Activated CD4-positive, alpha-beta memory T cell treated with anti-CD3 and anti-CD28 coated beads, Interleukin-2, amount 10 ng/mL, durations not matched to agents 7 days and 5 days (primary cell): Measurements from ENCODE around the gene HUNK. TPM values are rescaled to one million over a fixed set of nuclear protein-coding genes. Genes with fewer than 3 reads are reported as not detected.
A peak's percentile ranks its signal among the peaks of the same experiment; 100 is the strongest.

Experiments used
- CTCF ChIA-PET: fragments of 350-600 bp; sonication (Branson Sonifier 250); formaldehyde crosslinking; loops from one replicate; lab custom pipeline; 2021; ENCODE audit warnings: antibody characterized with exemption, inconsistent platforms; lab: Charles Lee
- POLR2A ChIA-PET: fragments of 350-600 bp; sonication (Branson Sonifier 250); formaldehyde crosslinking; loops from one replicate; lab custom pipeline; 2021; ENCODE audit warnings: antibody characterized with exemption; lab: Charles Lee
- DNase-seq: peaks from one replicate; pipeline ENCODE4 v3.0.0-alpha.2; 2020
- H3K27ac Mint-ChIP-seq: one replicate; pipeline ENCODE4 v1.8.0; 2021; ENCODE audit warnings: mild to moderate bottlenecking, mixed read lengths
- H3K27me3 Mint-ChIP-seq: one replicate; pipeline ENCODE4 v1.8.0; 2021; ENCODE audit warnings: mixed read lengths
- H3K36me3 Mint-ChIP-seq: one replicate; pipeline ENCODE4 v1.8.0; 2021; ENCODE audit warnings: low read depth, mixed read lengths
- H3K4me1 Mint-ChIP-seq: one replicate; pipeline ENCODE4 v1.8.0; 2021; ENCODE audit warnings: mixed read lengths
- H3K4me3 Mint-ChIP-seq: one replicate; pipeline ENCODE4 v1.8.0; 2021; ENCODE audit warnings: mild to moderate bottlenecking, mixed read lengths
- H3K9me3 Mint-ChIP-seq: one replicate; pipeline ENCODE4 v1.8.0; 2021; ENCODE audit warnings: mixed read lengths
- total RNA-seq, 2 experiments: library from RNA; stranded (reverse); gene quantifications; one replicate each; pipeline ENCODE4 v1.2.3, GENCODE V29; 2021

Gene HUNK
- total RNA-seq, 2 experiments from 2014 or later, result 0.03 to 0.05 TPM

DNA sequence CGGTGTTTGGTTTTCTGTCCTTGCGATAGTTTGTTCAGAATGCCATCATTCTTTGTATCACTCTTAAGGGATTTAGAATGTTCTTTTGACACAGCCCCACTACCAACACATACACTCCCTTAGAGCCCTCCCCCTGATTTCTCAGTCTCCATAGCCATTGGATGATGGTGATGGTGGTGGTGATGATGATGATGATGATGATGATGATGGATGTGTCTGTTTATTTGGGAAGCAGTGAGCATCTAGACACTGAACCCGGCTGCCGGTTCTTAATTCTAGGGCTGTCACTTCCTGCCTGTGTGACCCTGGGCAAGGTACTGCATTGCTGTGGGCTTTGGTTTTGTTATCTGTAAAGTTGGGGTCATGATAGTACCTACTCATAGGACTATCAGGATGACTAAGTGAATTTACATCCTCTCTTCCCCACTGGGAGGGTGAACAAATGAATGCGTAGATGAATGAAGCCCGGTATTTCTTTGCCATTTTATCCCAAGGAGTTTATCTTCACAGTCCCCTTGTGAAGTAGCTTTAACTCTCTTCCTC, 100.7 kb downstream of the HUNK start:
- peaks cover 15% of the 10 kb centered on the region for H3K4me1 Mint-ChIP-seq
- no peak overlapping the region for H3K4me3 Mint-ChIP-seq
- H3K36me3 Mint-ChIP-seq, result no peaks in the 10 kb centered on the region
- ChIA-PET POLR2A (no interaction called here), CTCF (no interaction called here)
- no peak overlapping the region for H3K27ac Mint-ChIP-seq
- no peak for DNase-seq
- peaks cover 10% of the 10 kb centered on the region for H3K27me3 Mint-ChIP-seq
- peaks cover 6% of the 10 kb centered on the region for H3K9me3 Mint-ChIP-seq

DNA sequence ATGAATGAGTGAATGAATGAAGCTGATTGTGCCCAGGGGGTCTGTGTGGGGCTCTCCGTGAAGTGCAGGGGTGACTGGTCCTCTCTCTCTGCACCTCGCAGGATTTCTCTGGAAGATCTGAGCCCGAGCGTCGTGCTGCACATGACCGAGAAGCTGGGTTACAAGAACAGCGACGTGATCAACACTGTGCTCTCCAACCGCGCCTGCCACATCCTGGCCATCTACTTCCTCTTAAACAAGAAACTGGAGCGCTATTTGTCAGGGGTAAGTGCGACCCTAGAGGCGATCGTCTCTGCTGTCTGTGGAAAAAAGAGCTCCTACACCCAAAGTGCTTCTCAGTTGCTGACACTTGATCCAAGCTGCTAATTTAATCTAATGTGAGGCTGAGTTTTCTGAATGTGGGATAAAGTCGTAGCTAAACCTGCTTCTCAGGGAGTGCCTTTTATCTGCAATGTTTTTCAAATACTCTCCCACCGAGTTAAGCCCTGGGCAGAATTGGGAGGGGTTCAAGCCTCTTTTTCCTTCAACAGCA, 101.7 kb downstream of the HUNK start:
- POLR2A ChIA-PET, result interaction anchor here (0.7 kb wide), 1 partner anchor 282 kb away, joined by 3 read pairs; no protein-coding TSS in a partner anchor
- peak; percentile 49 for DNase-seq
- CTCF ChIA-PET, result no interaction called here
- Mint-ChIP-seq H3K36me3 (no peaks in the 10 kb centered on the region), H3K27me3 (peaks cover 10% of the 10 kb centered on the region), H3K4me1 (peaks cover 15% of the 10 kb centered on the region), H3K4me3 (no peak overlapping the region), H3K27ac (no peak overlapping the region), H3K9me3 (peaks cover 6% of the 10 kb centered on the region)

DNA sequence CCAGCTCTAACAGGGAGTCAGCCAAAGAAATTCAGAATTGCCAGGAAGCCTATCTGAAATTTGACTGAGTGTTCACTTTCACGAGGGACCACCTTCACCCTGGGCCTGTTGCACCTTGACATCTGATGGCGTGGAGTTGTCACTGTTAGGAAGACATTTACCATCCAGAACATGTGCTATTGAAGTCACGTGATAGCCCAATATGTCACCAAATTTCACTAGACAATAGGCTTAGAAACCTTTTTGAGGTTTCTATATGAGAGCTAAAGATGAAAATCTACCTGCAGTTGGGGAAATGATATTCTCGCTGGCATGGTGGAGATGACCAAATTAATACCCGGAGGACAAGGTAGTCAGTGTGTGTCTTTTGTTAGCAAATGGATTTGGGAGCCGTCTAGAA, 102.7 kb downstream of the HUNK start:
- Mint-ChIP-seq H3K4me3 (no peak overlapping the region), H3K9me3 (peaks cover 6% of the 10 kb centered on the region), H3K4me1 (peaks cover 15% of the 10 kb centered on the region), H3K27ac (no peak overlapping the region), H3K36me3 (no peaks in the 10 kb centered on the region), H3K27me3 (peaks cover 10% of the 10 kb centered on the region)
- ChIA-PET POLR2A (no interaction called here), CTCF (interaction anchor here (0.6 kb wide), 1 partner anchor 675 kb away, joined by 4 read pairs; no protein-coding TSS in a partner anchor)
- DNase-seq, result no peak

DNA sequence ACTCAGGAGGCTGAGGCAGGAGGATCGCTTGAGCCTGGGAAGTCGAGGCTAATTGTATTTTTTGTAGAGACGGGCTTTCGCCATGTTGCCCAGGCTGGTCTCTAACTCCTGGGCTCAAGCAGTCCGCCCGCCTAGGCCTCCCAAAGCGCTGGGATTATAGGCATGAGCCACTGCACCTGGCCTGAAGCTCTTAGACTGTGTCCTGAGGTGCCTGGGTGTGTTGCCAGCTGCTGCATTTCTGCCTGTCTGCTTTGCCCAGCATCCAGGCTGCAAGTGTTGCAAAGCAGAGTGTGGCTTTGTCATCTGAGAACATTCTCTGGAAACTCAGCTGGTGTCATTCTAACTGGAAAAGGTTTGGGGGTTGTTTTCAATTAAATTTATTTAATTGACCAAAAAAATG, 105.0 kb downstream of the HUNK start:
- CTCF ChIA-PET, result no interaction called here
- no peak overlapping the region for H3K27ac Mint-ChIP-seq
- peaks cover 10% of the 10 kb centered on the region for H3K27me3 Mint-ChIP-seq
- peaks cover 15% of the 10 kb centered on the region for H3K4me1 Mint-ChIP-seq
- H3K36me3 Mint-ChIP-seq, result no peaks in the 10 kb centered on the region
- no peak overlapping the region for H3K4me3 Mint-ChIP-seq
- H3K9me3 Mint-ChIP-seq, result peaks cover 11% of the 10 kb centered on the region
- DNase-seq, result no peak
- POLR2A ChIA-PET, result no interaction called here

DNA sequence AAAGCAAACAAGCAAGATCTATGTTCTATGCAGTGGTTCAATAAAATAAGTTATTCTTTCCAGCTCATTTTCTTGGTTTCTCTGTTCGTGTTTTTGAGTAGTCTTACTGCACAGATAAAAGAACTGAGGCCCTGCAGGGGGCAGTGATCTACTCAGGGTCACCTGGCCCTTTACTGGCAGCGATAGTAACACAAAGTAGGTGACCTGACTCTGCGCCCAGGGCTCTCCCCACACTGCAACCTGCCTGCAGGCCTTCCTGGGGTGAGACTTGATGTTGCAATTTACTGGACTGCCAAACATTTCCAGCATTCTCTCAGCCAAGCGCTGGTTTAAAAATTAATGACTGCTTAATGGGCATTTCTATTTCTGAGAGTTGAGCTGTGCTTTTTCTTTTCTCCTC, 110.3 kb downstream of the HUNK start:
- Mint-ChIP-seq H3K36me3 (no peaks in the 10 kb centered on the region), H3K4me1 (no peaks in the 10 kb centered on the region), H3K27me3 (no peaks in the 10 kb centered on the region), H3K4me3 (no peak overlapping the region), H3K9me3 (peaks cover 9% of the 10 kb centered on the region), H3K27ac (no peak overlapping the region)
- ChIA-PET CTCF (no interaction called here), POLR2A (no interaction called here)
- no peak for DNase-seq

DNA sequence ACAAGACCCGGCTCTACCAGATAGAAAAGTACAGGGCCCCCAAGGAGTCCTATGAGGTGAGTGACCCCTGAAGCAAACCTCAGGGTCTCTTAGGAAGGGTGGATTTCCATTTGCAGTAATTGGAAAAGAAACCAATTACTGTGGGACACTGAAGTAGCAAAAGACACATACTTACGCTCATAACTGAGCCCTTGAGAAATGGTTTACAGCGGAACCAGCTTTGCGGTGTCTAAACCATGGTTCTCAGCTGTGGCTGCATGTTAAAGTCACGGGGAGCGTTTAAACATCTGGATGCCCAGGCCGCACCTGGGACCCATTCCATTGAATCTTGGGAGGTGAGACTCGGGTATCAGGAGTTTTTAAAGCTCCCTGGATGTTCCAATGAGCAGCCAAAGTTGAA, 110.7 kb downstream of the HUNK start:
- POLR2A ChIA-PET, result no interaction called here
- Mint-ChIP-seq H3K36me3 (no peaks in the 10 kb centered on the region), H3K27ac (no peak overlapping the region), H3K9me3 (peaks cover 9% of the 10 kb centered on the region), H3K4me3 (no peak overlapping the region), H3K4me1 (no peaks in the 10 kb centered on the region), H3K27me3 (no peaks in the 10 kb centered on the region)
- DNase-seq, result no peak
- CTCF ChIA-PET, result no interaction called here

DNA sequence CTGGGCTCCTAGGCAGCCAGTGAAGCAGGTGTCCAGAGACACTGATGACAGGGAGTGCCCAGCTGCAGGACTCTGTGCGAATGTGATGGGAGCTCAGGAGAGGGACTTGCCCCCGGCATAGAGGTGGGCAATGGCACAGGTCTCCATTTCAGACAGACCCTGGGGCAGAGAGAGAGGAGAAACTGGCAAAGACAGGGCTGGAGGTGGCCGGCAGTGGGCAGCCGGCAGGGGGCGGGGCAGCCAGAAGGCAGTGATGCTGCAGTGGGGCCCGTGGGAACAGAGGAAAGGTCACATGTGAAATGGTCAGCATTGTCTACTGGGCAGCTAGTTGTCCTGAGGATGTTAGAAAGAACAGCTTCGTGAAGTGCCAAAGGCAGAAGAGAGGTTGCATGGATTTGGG, 112.6 kb downstream of the HUNK start:
- H3K4me3 Mint-ChIP-seq, result no peak overlapping the region
- no peak overlapping the region for H3K27ac Mint-ChIP-seq
- no peak for DNase-seq
- no peaks in the 10 kb centered on the region for H3K4me1 Mint-ChIP-seq
- CTCF ChIA-PET, result no interaction called here
- no peaks in the 10 kb centered on the region for H3K27me3 Mint-ChIP-seq
- POLR2A ChIA-PET, result no interaction called here
- H3K36me3 Mint-ChIP-seq, result no peaks in the 10 kb centered on the region
- peaks cover 9% of the 10 kb centered on the region for H3K9me3 Mint-ChIP-seq

DNA sequence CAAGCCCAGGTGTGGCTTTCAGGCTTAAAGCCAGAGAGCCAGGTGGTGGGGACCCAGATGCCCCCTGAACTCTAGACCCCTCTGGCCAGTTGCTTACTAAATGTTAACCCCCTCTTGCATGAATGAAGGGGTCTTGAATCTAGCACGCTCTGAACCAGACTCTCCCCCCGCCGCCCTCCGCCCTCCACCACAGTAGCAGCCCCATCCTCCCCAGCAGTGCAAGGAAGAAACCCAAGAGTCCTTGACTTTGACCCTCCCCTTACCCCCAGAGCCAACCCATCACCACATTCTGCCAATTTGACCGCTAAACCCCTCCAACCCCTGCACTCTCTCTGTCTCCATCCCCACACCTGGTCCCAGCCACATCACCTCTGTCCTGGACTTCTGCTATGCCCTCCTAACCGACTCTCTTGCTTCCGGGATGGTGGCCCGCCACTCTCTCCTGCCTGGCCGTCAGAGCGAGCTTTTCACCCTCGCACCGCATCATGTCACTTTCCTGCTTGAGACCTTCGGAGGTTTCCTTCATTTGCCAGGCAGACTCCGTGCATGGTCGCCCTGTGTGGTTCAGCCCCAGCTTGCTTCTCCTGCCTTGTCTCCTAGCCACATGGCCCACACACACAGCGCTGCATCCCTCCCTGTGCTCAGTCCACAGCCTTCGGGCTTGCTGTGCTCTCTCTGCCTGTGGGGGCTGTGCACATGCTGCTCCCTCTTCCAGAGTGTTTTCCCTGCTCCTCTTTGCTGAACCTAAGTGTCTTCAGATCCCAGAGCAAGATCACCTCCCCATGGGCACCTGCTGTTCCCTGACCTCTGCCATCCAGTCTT, 113.4 kb downstream of the HUNK start:
- ChIA-PET POLR2A (no interaction called here), CTCF (no interaction called here)
- H3K36me3 Mint-ChIP-seq, result no peaks in the 10 kb centered on the region
- no peaks in the 10 kb centered on the region for H3K4me1 Mint-ChIP-seq
- DNase-seq, result no peak
- peaks cover 7% of the 10 kb centered on the region for H3K9me3 Mint-ChIP-seq
- H3K27ac Mint-ChIP-seq, result no peak overlapping the region
- no peak overlapping the region for H3K4me3 Mint-ChIP-seq
- no peaks in the 10 kb centered on the region for H3K27me3 Mint-ChIP-seq

DNA sequence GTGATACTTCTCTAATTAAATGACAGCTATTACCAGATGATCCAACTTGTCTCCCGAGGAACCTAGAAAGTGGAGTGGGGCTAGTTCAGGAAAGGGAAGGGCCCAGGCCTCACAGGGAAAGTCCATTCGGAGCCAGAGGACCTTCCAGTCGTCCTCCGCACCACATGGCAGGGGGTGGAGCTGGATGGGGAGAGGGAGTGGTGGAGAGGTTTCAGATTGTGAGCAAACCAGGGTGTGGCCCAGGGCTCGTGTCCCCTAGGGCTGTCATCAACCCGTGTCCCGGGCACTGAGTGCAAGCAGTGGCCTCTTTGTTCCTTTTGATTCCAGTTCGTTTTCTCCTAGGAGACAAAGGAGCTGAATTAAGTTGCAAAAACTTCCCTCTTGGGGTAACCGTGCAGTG, 114.9 kb downstream of the HUNK start:
- CTCF ChIA-PET, result no interaction called here
- no peaks in the 10 kb centered on the region for H3K27me3 Mint-ChIP-seq
- POLR2A ChIA-PET, result no interaction called here
- H3K9me3 Mint-ChIP-seq, result peaks cover 4% of the 10 kb centered on the region
- no peak overlapping the region for H3K4me3 Mint-ChIP-seq
- H3K27ac Mint-ChIP-seq, result no peak overlapping the region
- no peak for DNase-seq
- H3K36me3 Mint-ChIP-seq, result no peaks in the 10 kb centered on the region
- no peaks in the 10 kb centered on the region for H3K4me1 Mint-ChIP-seq

DNA sequence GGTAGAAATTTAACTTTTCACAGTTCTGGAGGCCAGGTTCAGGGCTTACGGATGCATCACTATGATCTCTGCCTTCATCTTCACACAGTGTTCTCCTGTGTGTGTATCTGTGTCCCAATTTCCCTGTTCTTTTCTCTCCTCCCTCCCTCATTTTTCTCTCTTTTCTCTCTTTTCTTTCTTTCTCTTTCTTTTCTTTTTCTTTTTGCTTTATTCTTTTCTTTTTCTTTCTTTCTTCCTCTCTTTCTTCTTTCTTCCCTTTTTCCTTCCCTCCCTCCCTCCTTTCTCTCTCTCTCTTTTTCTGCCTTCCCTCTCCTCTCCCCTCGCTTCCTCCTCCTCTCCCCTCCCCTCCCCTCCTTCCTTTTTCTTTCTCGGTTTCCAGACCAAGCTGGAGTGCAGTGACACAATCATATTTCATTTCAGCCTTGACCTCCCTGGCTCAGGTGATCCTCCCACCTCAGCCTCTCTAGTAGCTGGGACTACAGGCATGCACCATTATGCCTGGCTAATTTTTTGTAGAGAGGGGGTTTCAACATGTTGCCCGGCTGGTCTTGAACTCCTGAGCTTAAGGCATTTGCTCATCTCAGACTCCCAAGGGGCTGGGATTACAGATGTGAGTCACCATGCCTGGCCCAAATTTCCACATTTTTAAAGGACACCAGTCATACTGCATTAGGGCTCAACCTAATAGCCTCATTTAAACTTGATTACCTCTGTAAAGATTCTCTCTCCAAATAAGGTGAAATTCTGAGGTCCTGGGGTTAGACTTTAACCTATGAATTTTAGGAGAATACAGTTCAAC, 115.9 kb downstream of the HUNK start:
- H3K9me3 Mint-ChIP-seq, result peaks cover 4% of the 10 kb centered on the region
- POLR2A ChIA-PET, result no interaction called here
- CTCF ChIA-PET, result no interaction called here
- H3K4me3 Mint-ChIP-seq, result no peak overlapping the region
- no peaks in the 10 kb centered on the region for H3K4me1 Mint-ChIP-seq
- no peak for DNase-seq
- H3K27me3 Mint-ChIP-seq, result no peaks in the 10 kb centered on the region
- H3K36me3 Mint-ChIP-seq, result no peaks in the 10 kb centered on the region
- no peak overlapping the region for H3K27ac Mint-ChIP-seq

DNA sequence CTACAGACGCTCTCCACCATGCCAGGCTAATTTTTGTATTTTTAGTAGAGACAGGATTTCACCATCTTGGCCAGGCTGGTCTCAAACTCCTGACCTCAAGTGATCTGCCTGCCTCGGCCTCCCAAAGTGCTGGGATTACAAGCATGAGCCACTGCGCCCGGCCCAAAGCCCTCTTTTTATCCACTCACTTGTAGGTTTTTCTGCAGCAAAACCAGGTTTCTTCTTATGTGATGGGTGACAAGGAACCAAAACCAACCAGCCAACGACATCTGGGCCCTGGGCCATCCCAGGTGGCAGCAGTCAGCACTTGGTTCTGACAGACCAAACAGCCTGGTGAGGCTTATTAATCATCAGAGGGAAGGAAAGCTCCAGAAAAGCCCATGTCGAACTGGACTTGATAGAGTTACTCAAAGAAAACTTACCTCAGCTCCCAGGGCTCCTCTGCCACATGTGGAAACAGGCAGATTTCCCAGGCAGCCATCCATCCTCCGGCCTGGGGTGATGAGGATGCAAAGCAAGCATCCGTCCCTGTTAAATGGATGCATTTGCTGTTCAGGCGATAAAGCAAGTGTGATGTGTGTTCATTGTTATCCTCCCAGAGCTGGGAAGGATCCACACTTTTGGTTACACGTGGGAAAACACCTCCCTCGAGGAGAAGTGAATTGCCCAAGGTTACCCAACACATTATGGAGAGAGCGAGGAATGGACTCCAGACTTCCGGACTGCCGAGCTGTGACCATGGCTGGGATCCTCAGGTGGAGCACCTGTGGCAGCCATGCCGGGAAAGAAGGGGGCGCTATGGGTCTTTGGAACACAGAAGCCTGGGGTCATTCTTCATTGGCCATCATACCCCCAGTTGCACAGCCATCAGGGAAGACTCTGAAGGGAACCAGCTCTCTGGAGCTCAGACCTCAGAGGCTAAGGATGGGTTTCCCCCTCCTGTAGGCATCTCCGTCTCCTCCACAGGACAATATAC, 118.8 kb downstream of the HUNK start:
- no peak for DNase-seq
- ChIA-PET POLR2A (no interaction called here), CTCF (no interaction called here)
- Mint-ChIP-seq H3K4me1 (no peaks in the 10 kb centered on the region), H3K9me3 (no peaks in the 10 kb centered on the region), H3K4me3 (no peak overlapping the region), H3K27me3 (no peaks in the 10 kb centered on the region), H3K27ac (no peak overlapping the region), H3K36me3 (no peaks in the 10 kb centered on the region)

DNA sequence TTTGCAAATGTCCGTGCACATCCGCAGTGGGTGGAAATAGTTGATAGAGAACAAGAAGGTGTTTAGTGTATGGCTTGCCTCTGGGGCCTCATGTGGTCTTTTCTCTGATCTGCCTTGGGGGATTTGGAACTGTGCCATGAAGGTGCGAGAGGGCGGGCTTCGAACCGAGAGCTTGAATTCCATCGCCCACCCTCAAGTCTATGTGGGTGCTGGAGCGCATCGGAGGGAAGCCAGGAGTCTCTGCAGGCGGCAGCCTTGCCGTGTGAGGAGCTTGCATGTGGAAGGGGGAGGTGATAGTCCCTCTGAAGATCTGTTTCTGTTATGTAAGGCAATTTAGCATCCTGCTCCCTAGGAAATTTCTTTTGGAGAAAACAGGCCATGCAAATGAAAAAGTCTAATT, 119.6 kb downstream of the HUNK start:
- Mint-ChIP-seq H3K27me3 (no peaks in the 10 kb centered on the region), H3K27ac (no peak overlapping the region), H3K36me3 (no peaks in the 10 kb centered on the region), H3K9me3 (no peaks in the 10 kb centered on the region), H3K4me3 (no peak overlapping the region), H3K4me1 (no peaks in the 10 kb centered on the region)
- ChIA-PET POLR2A (no interaction called here), CTCF (no interaction called here)
- DNase-seq, result no peak
